Fibroblast of villous mesenchyme (primary cell): ENCODE measurements around the gene ROR1. TPM values are rescaled to one million over a fixed set of nuclear protein-coding genes. Genes with fewer than 3 reads are reported as not detected.

Experiments
- DNase-seq: peaks from one replicate; pipeline ENCODE4 v3.0.0-alpha.2; 2010; ENCODE audit warnings: low read depth
- H3K4me3 ChIP-seq: 2 replicates; pipeline ENCODE4 v1.5.1; 2011; ENCODE audit warnings: low read depth, mild to moderate bottlenecking, low read length
- CTCF ChIP-seq: IDR thresholded peaks from 2 replicates; pipeline ENCODE4 v1.5.1; 2012; ENCODE audit warnings: low read depth, mild to moderate bottlenecking, low read length; ENCODE audit not compliant: insufficient read depth
- total RNA-seq: library from RNA; depleted of rRNA; stranded (reverse); fragments of >200 nt; gene quantifications from 2 replicates; pipeline ENCODE4 v1.2.3, GENCODE V29; 2012

Gene ROR1
- total RNA-seq, 1 donor = 8.6 TPM

DNA sequence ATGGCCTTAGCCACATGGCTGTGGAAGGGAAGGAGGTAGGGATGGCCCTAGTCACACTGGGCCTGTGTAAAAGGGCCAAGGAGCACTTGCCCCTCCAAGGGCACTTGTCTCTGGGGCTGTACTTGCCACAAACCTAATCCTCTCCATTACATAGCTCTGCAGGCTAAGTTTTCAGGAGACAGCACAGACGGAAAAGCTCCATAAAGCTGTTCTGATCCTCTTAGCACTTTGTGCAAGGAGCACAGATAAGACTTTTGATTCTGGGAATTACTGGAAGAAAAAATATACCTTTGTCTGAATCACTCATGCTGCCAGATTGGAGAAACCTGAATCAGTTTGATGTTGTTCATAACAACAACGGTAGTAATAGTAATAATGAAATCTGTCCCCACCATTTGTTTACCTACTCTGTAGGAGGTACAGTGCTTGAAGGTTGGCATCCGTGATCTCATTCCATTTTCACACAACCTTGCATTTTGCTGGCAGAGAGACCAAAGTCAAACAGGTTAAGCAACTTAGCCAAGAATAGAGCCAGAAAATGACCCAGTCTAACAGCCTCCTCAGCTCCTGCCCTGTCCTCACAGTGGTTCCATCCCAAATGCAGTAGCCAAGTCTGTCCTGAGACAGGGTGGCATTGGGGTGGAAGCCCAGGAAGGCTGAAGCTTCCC, 207.1 kb downstream of the ROR1 start:
- H3K4me3 ChIP-seq = no peak overlapping the region

GRCh38 chr1:63981408-63981773, 207.6 kb downstream of the ROR1 start:
- H3K4me3 ChIP-seq = no peak overlapping the region
- no peak for TF ChIP-seq CTCF
- no peak for DNase-seq

More for the DNA sequence above, 207.1 kb downstream of the ROR1 start:
- no peak for DNase-seq
- no peak for TF ChIP-seq CTCF

DNA sequence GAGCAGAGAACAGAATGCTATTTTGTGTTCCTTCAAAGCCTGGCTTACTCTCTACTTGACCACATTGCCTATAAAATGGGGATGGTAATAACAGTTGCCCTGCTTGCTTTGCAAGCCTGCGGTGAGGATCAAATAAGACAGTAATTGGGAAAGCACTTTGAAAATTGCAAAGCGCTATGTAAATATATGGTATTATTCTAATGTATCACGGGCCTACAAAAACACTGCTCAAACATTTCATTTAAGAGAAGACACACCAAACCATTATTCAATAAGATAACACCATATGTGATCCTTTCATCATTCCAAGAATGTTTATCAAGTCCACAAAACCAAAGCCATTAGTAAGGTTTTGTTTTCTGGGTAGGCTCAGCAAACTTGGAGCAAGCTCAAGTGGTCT, 208.4 kb downstream of the ROR1 start:
- TF ChIP-seq CTCF = no peak
- no peak overlapping the region for H3K4me3 ChIP-seq
- peak; percentile 16 for DNase-seq

DNA sequence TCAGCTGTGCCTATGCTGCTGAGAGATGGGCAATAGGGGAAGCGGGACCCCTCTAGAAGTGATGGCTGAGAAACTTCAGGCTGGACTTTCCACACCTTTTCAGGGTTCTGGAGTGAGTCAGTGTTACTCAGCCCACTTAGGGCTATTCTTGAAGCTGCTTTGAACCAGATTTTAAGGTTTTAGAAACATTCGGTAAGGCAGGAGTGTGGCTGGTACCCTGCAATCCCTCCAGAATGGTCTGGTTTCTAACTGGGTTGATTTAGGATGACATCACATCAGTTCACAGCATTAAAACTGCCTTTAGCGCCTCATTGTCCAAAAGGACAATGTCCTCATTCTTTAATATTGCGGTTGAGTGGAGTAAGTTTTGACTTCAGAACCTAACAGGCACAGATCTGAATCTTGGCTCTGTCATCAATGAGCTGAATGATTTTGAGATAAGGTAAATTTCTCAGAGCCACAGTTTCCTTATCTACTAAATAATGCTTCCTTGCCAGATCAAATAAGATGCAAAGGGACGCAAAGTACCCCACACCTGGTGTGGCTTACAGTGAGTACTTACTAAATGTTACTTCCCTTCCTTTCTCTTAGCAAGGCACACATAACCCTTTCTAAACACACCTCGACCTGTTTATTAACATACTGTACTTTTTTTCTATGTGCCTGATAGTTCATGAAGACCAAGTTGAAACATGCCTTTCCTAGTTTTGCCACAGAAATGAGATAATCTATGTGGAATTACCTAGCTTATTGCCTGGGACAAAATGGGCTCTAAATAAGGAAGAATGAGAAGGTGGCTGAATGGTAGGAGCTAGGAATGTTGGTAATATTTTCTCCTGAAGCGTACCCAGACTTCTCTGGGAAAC, 209.8 kb downstream of the ROR1 start:
- DNase-seq = no peak
- no peak for TF ChIP-seq CTCF

DNA sequence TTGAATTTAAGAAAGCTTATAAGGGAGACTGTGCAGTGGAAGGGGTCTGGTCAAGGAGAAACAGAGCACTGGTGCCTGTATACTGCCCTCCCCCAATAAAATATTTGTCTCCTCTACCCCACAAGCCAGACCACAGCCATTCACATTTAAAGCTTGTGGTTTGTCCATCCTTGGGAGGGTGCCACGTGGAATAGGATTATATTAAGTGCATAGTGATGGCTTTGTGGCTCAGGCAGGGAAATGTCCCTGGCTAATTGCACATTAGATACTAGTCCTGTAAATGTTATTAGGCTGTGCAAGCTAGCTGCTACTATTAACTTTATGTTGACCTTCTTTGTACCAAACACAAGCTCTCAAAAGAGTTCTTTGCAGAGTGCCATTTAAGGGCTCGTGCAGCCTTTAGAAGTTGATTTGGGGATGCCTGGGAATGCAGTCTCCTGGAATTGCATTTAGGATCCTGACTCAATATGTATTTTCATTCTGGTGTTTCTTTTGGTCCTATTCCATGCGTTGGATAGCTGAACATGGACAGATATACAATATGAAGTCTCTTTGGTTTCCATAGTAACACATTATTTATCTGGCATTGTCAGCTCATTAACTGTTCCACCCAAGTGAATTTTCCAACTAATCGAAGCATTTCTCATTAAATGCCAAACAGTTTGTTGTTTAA, 210.6 kb downstream of the ROR1 start:
- H3K4me3 ChIP-seq = no peak overlapping the region

More for the DNA sequence above, 209.8 kb downstream of the ROR1 start:
- no peak overlapping the region for H3K4me3 ChIP-seq

GRCh38 chr1:63984930-63985290, 211.1 kb downstream of the ROR1 start:
- DNase-seq = peak; percentile 61
- TF ChIP-seq CTCF = no peak
- H3K4me3 ChIP-seq = no peak overlapping the region

More for the DNA sequence above, 210.6 kb downstream of the ROR1 start:
- no peak for TF ChIP-seq CTCF
- DNase-seq = peak; percentile 65
